Raji (cell line): Measurements from ENCODE around the gene KLHL29.

Source experiments
- POLR2A ChIP-seq: IDR thresholded peaks from 2 replicates; pipeline ENCODE4 v1.6.1; 2011; ENCODE audit warnings: low read depth, low read length, control low read depth; ENCODE audit not compliant: insufficient read depth

Gene KLHL29

DNA sequence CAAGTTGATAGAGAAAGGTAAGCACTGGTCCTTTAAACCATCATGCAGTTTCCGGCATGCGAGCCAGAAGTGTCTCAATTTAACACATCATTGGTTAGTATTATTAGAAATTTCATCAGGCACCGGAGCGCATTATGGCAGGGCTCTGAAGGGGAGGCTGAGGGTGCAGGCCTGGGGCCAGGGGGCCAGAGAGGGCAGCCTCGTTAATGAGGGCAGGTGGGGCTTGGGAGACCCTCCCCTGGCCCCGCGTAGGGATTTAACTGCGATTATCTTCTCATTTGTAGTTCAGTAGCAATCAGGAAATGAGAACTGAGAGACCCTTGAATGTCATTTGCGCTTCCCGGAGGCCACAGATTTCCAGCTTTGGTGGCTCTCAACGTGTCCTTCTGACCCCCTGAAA is 246.4 kb downstream of the KLHL29 start:
- no peak for TF ChIP-seq POLR2A

DNA sequence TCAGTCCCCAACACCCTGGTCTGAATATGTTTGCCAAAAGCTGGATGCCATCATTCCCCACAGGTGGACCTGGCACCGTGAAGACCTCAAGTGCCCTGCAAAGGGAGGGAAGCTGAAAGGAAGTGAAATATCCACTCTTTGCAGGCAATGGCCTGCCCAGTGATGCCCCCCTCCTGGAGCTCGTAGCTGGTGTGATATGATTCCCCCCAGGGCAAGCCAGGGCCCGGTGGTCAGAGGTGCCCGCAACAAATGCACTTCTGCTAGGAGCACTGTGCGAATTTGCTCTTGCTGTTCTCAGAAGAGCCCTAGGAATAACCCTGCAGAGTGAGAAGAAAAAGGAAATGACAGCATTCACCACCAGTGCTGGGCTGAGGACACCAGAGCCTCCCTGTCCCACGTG is 247.4 kb downstream of the KLHL29 start:
- TF ChIP-seq POLR2A: no peak

DNA sequence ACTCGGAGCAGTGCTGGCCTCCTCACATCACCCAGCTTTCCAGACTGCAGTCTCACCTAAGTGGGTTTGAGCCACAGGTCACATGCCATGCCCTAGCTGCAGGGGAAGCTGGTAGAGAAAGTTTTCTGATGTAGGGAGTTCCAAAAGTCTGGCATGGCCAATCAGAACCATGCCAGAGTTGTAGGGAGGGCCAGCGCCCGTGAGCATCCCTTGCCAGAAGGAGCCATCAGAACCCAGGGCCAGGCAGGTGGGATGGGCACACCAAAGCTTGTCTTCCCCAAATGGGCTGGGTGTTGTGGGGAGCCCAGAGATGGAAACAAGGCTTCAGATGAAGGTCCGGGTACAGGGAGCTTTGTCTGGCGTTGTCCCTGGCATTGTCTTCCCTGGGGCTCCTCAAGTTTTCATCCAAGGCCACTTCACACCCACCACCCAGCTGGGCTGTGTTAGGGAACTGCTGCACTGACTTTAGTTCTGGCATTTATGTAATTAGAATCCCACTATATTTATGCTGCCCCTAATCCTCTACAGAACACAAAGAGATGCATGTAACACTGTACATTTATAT is 247.9 kb downstream of the KLHL29 start:
- no peak for TF ChIP-seq POLR2A

DNA sequence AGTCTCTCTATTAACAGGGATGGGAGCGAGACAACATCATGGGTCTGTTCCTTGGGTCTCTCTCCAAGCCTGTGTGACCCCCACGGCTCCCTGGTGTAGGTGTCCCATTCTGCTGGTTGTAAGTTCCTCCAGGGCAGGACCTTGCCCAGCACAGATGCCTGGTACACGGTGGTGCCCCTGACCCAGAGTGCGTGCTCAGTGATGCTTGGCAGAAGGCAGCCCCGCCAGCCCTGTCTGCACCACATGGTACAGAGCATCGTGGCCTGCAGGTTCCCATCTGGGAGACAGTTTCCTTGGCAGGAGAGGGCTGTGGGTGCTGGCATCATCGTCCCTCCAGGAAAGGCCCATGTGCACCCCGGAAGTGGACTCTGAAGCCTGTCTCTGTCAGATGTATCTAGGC is 249.0 kb downstream of the KLHL29 start:
- no peak for TF ChIP-seq POLR2A

GRCh38 chr2:23635442-23636340 is 250.7 kb downstream of the KLHL29 start:
- TF ChIP-seq POLR2A: no peak

GRCh38 chr2:23636426-23636825 is 251.4 kb downstream of the KLHL29 start:
- TF ChIP-seq POLR2A: no peak

GRCh38 chr2:23637011-23637778 is 252.2 kb downstream of the KLHL29 start:
- no peak for TF ChIP-seq POLR2A

DNA sequence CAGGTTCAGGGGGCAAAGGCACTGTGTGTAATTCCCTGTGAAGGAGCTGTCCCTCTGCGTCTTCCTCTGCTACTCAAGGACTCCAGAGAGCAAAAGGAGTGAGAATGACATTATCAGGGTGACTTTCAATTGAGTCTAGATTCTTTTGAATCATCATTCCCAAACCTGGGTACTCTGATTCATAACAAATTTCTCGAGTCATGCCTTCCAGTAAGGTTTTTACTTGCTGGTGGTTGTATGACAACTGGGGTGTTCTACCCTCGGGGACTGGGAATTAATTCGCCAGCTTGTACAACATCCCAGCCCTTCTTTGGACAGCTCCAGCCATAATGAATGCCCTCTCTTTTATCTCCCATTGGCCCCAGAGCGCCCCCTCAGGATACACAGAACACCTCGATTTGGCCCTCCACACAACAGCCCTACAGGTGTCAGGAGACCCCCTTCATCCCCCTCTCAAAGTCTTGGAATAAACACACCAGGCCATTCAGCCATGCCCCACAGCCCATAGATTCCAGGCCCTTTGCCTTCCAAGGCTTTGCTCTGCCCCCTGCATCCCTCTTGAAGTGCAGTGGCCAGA is 254.5 kb downstream of the KLHL29 start:
- no peak for TF ChIP-seq POLR2A

- TF ChIP-seq POLR2A: no peak
Observed at GRCh38 chr2:23640711-23641110, 255.7 kb downstream of the KLHL29 start.

DNA sequence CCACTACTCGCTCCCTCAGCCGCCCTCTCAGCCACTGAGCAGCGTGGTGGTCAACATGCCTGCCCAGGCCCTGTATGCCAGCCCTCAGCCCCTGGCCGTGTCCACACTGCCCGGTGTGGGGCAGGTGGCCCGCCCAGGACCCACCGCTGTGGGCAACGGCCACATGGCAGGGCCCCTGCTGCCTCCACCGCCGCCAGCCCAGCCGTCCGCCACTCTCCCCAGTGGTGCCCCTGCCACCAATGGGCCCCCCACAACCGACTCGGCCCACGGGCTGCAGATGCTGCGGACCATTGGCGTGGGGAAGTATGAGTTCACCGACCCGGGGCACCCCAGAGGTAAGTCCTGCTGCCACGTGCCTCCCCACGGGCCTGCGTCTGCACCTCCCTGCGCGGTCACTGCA is 257.5 kb downstream of the KLHL29 start:
- TF ChIP-seq POLR2A: no peak

DNA sequence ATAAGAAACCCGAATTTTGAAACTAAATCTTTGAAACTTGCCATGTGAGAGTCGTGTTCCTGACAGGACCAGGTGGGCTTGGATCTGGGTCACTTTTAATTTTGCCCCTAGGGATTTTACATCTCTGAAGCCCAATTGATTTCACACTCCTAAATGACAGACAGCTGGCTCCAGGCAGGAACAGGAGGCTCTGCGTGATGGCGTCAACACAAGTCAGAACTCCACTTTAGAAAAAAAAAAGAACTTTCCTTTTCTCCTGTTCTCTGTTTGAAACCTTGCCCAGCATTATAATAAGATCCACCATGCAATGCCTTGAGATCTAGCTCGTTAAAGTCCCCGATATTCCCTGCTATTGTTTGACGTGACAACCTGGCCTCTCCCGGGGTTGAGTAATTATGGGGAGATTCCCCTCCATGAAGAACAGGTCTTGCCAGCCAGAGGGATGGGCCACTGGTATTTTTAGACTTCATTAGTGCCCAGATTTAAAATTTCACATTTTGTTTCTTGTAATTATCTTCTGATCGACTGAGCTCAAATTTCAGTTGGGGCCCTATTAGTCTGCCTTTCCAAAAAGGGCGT is 260.3 kb downstream of the KLHL29 start:
- no peak for TF ChIP-seq POLR2A

GRCh38 chr2:23647563-23647962 is 262.6 kb downstream of the KLHL29 start:
- TF ChIP-seq POLR2A: no peak

GRCh38 chr2:23649303-23649702 is 264.3 kb downstream of the KLHL29 start:
- no peak for TF ChIP-seq POLR2A

- TF ChIP-seq POLR2A: no peak
Observed at GRCh38 chr2:23649819-23650218, 264.8 kb downstream of the KLHL29 start.
